Chondrocyte (in vitro differentiated cells): ENCODE results near the gene RPL41. TPM values are rescaled to one million over a fixed set of nuclear protein-coding genes. Genes with fewer than 3 reads are reported as not detected.
A peak's percentile ranks its signal among the peaks of the same experiment; 100 is the strongest.

Experiments
- DNase-seq: peaks from one replicate; pipeline ENCODE4 v3.0.0; 2021; ENCODE audit warnings: mixed read lengths, low spot score
- H3K27ac Mint-ChIP-seq: one replicate; pipeline ENCODE4 v1.8.0; 2021; ENCODE audit warnings: mild to moderate bottlenecking, moderate library complexity, mixed read lengths; ENCODE audit not compliant: unreplicated experiment
- H3K27me3 Mint-ChIP-seq: 2 replicates; pipeline ENCODE4 v1.8.0; 2021; ENCODE audit warnings: low read depth, mixed read lengths
- H3K36me3 Mint-ChIP-seq: 2 replicates; pipeline ENCODE4 v1.8.0; 2021; ENCODE audit warnings: low read depth, mixed read lengths
- H3K4me1 Mint-ChIP-seq: 2 replicates; pipeline ENCODE4 v1.8.0; 2021; ENCODE audit warnings: low read depth, mild to moderate bottlenecking, mixed read lengths
- H3K4me3 Mint-ChIP-seq: one replicate; pipeline ENCODE4 v1.8.0; 2021; ENCODE audit warnings: mild to moderate bottlenecking, moderate library complexity, mixed read lengths; ENCODE audit not compliant: unreplicated experiment
- H3K9me3 Mint-ChIP-seq: 2 replicates; pipeline ENCODE4 v1.8.0; 2021; ENCODE audit warnings: low read depth, mixed read lengths
- total RNA-seq: library from RNA; stranded (reverse); gene quantifications from 3 replicates; pipeline ENCODE4 v1.2.1, GENCODE V29; 2021
- TF ChIP-seq, protein P1 (sequence below): fragments of 200-600 bp; sonication (generic); IDR thresholded peaks from 2 replicates; pipeline ENCODE4 v1.5.0; 2021; ENCODE audit warnings: antibody characterized with exemption, mild to moderate bottlenecking, moderate library complexity

Gene RPL41
- total RNA-seq, 1 donor from 2014 or later: 2,631 TPM

DNA sequence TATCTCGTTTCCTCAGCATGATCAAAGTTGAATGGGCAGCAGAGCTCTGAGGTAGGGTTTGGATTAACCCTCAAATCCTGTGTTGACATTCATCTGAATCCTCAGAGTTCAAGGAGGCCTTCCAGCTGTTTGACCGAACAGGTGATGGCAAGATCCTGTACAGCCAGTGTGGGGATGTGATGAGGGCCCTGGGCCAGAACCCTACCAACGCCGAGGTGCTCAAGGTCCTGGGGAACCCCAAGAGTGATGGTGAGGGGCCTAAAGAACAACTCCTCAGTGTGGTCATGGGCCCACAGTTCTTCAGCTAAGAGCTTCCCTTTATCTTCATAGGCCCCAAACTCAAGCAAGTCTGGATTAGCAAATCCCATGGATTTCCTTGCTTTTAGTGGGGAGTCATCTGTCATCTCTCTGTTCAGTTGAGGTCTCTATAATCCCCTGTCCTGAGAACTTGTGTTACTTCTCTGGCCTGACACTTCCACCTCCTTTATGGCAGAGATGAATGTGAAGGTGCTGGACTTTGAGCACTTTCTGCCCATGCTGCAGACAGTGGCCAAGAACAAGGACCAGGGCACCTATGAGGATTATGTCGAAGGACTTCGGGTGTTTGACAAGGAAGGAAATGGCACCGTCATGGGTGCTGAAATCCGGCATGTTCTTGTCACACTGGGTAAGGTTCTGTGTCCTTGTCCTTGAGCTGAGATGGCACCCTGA is 43.2 kb downstream of the RPL41 start:
- no peaks in the 10 kb centered on the region for H3K27me3 Mint-ChIP-seq

DNA sequence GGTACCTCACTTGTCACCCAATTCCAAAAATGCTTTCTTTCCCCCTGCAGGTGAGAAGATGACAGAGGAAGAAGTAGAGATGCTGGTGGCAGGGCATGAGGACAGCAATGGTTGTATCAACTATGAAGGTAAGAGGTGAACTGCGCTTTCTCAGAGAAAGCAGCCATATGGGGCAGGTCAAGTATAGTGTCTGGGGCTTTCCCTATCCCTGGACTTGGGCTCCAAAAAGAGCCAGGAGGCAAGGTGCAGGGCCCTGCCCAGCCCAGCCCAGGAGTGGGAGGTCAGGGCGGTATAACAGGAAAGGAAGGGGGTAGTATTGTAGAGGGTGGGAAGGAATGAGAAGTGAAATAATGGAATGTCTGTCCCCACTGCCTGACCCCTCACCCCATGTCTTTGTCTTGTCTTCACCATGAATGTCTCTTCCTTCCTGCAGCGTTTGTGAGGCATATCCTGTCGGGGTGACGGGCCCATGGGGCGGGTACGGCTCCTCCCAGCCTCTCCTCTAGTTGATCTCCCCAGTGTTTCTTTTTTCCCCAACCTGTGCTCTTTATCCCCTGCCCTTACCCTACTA is 43.8 kb downstream of the RPL41 start:
- peaks cover 40% of the 10 kb centered on the region for H3K4me1 Mint-ChIP-seq
- peak; percentile 38 for DNase-seq
- no peaks in the 10 kb centered on the region for H3K27me3 Mint-ChIP-seq

More for the DNA sequence above, 43.2 kb downstream of the RPL41 start:
- H3K4me1 Mint-ChIP-seq: peaks cover 40% of the 10 kb centered on the region
- DNase-seq: peak; percentile 27
- H3K4me3 Mint-ChIP-seq: peak overlapping the region; percentile 94
- TF ChIP-seq, protein P1, sequence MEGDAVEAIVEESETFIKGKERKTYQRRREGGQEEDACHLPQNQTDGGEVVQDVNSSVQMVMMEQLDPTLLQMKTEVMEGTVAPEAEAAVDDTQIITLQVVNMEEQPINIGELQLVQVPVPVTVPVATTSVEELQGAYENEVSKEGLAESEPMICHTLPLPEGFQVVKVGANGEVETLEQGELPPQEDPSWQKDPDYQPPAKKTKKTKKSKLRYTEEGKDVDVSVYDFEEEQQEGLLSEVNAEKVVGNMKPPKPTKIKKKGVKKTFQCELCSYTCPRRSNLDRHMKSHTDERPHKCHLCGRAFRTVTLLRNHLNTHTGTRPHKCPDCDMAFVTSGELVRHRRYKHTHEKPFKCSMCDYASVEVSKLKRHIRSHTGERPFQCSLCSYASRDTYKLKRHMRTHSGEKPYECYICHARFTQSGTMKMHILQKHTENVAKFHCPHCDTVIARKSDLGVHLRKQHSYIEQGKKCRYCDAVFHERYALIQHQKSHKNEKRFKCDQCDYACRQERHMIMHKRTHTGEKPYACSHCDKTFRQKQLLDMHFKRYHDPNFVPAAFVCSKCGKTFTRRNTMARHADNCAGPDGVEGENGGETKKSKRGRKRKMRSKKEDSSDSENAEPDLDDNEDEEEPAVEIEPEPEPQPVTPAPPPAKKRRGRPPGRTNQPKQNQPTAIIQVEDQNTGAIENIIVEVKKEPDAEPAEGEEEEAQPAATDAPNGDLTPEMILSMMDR: no peak
- peaks cover 45% of the 10 kb centered on the region for H3K36me3 Mint-ChIP-seq
- H3K9me3 Mint-ChIP-seq: no peaks in the 10 kb centered on the region
- peak overlapping the region; percentile 99 for H3K27ac Mint-ChIP-seq

DNA sequence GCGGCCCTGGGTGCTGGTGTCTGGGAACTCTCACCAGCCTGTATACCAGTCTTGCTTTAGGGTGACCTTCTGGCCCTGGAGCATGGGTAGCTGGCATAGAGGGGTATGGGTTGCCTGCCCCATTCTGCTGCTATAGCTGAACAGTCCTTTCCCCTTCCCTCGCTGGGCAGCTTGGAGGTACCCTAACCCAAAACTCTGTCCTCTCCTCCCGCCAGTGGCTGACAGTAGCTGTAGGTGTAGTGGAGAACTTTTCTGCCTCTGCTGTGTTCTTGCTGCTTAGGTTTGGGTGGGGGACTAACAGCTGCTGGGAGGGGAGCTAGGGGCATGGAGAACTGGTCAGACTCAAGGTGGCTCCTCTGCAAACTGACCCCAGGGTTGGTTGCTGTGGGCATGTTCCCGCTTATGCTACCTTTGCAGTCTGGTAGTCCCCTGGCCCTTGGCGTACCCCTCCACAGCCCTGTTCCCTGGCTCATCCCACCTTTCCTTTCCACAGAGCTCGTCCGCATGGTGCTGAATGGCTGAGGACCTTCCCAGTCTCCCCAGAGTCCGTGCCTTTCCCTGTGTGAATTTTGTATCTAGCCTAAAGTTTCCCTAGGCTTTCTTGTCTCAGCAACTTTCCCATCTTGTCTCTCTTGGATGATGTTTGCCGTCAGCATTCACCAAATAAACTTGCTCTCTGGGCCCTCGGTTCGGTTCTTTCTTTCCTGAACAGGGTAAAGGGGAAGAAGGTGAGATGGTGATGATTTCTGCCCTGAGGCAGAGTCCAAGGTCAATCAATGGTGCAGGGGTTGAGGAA is 44.7 kb downstream of the RPL41 start:
- peaks cover 42% of the 10 kb centered on the region for H3K36me3 Mint-ChIP-seq
- TF ChIP-seq, protein P1: no peak
- peaks cover 37% of the 10 kb centered on the region for H3K4me1 Mint-ChIP-seq
- peak; percentile 53 for DNase-seq
- H3K27ac Mint-ChIP-seq: peak overlapping the region; percentile 99
- no peaks in the 10 kb centered on the region for H3K9me3 Mint-ChIP-seq
- H3K4me3 Mint-ChIP-seq: peak overlapping the region; percentile 94
- no peaks in the 10 kb centered on the region for H3K27me3 Mint-ChIP-seq

More for the DNA sequence above, 43.8 kb downstream of the RPL41 start:
- Mint-ChIP-seq H3K9me3 (no peaks in the 10 kb centered on the region), H3K27ac (peak overlapping the region; percentile 99), H3K4me3 (peak overlapping the region; percentile 94), H3K36me3 (peaks cover 45% of the 10 kb centered on the region)
- TF ChIP-seq, protein P1: no peak

DNA sequence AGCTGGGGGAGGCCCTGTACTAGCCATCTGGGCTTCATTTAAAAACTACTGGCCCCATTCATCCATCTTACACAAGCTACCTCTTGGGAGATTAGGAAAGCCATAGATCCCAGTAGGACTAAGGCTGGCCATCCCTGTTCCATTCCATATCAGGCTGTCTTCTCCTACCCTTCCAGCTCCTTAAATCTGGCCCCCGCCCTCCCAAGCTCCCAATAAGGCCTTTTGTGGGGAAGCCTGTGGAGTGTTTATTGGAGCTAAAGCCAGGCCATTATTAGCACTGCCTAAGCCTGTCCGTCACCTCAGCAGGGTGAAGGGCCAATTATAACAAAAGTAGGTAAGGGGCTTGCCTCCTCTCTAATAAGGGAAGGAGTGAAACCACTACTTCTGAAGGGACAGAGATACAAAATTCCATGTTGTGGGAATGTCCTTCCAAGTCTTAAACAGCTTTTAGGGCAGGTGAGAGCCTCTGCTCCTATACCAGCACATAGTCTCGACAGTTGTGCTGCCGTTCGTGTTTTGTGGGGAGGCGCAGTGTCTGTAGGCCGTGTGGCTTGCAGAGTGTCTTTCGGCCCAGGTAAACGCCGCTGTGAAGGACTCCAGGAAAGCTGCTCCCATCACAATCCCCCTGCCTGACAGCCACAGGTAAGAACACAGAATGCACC is 45.4 kb downstream of the RPL41 start:
- no peaks in the 10 kb centered on the region for H3K27me3 Mint-ChIP-seq
- peaks cover 37% of the 10 kb centered on the region for H3K4me1 Mint-ChIP-seq
- TF ChIP-seq, protein P1: no peak
- peak overlapping the region; percentile 94 for H3K4me3 Mint-ChIP-seq
- no peak for DNase-seq
- peak overlapping the region; percentile 99 for H3K27ac Mint-ChIP-seq
- peaks cover 42% of the 10 kb centered on the region for H3K36me3 Mint-ChIP-seq
- no peaks in the 10 kb centered on the region for H3K9me3 Mint-ChIP-seq
